Measurements from ENCODE around the gene SIRPA.

DNA sequence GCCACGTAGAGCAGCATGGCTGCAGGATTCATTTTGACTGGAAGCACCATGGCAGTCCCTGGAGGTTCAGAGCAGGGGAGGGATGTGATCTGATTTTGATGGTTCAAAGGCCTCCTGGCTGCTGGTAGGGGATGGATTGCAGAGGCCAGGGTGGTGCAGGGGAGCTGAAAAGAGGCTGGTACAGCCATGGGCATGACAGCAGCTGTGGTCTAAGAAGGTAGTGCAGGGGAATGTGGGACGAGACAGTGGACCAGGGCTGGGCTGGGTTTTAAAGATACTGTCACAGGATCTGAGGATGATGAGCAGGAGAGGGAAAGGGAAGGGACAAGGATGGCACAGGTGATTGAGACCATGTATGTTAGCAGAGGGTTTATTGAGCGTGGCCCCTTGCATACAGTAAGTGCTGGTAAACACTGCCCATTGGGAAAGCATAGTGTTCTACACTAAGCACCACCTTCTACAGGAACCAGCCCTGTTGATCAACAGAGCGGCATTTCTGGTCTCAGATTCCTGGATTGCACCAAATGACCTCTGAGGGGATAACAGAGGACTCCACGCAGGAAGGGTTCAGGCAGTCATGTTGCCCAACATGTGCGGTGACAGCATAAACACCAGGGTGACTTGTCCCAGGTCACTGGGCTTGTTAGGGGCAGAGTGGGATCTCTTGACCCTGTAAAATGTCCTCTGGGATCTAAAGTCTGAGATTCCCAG is 14.5 kb upstream of the SIRPA start:
- no peak for TF ChIP-seq POLR2AphosphoS5 (IDR thresholded peaks at IDR 0.05; ENCODE audit: borderline replicate concordance, low read depth, low read length)
- TF ChIP-seq EZH2 (IDR thresholded peaks at IDR 0.05) = no peak
- no peak for TF ChIP-seq FOXP2 (optimal IDR thresholded peaks at IDR 0.05; ENCODE audit: control extremely low read depth, extremely low read length, insufficient read depth)
